PC-3 (cell line): ENCODE measurements around the gene ZNF148.

Experiments used
- EZH2 ChIP-seq: fragments of 300-600 bp; sonication (generic); IDR thresholded peaks from one replicate; pipeline ENCODE4 v1.6.1; 2017; ENCODE audit warnings: antibody characterized with exemption, mild to moderate bottlenecking, low read length; ENCODE audit not compliant: unreplicated experiment
- TF ChIP-seq, protein P1 (sequence below): fragments of 300-600 bp; sonication (generic); conservative IDR thresholded peaks from 2 replicates; pipeline ENCODE4 v1.5.1; 2017; ENCODE audit warnings: antibody characterized with exemption, low read depth, mild to moderate bottlenecking, low read length

DNA sequence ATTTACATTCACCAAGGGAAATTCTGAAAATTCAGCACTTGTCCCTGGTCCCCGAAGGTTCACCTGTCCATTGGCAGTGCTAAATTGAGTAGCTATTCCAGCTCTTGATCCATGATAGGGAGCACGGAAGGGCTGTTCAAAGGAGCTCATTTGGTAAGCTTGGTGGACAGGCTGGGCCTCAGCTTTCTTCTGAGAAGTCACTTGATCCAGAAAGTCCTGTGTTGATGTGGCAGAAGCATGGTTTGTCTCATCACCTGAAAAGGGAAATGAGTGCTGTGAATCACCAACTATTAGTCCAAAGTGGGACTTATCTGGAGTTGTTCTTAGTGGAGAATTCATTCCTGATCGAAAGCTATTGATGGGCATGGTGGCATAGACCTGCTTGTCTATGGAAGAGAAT, 142.7 kb downstream of the ZNF148 start:
- TF ChIP-seq, protein P1, sequence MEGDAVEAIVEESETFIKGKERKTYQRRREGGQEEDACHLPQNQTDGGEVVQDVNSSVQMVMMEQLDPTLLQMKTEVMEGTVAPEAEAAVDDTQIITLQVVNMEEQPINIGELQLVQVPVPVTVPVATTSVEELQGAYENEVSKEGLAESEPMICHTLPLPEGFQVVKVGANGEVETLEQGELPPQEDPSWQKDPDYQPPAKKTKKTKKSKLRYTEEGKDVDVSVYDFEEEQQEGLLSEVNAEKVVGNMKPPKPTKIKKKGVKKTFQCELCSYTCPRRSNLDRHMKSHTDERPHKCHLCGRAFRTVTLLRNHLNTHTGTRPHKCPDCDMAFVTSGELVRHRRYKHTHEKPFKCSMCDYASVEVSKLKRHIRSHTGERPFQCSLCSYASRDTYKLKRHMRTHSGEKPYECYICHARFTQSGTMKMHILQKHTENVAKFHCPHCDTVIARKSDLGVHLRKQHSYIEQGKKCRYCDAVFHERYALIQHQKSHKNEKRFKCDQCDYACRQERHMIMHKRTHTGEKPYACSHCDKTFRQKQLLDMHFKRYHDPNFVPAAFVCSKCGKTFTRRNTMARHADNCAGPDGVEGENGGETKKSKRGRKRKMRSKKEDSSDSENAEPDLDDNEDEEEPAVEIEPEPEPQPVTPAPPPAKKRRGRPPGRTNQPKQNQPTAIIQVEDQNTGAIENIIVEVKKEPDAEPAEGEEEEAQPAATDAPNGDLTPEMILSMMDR: no peak
- no peak for TF ChIP-seq EZH2
